Kidney tubule cell (primary cell): ENCODE results near the gene DOC2A.
"Not testable (repeated sequence)": the region's sequence is repeated elsewhere in the genome, so short reads cannot be mapped to it uniquely, and the experiment has no call there.

Experiments used
- DNase-seq: peaks from one replicate; pipeline ENCODE4 v3.0.0-alpha.2; 2018; ENCODE audit warnings: low spot score

Gene DOC2A

DNA sequence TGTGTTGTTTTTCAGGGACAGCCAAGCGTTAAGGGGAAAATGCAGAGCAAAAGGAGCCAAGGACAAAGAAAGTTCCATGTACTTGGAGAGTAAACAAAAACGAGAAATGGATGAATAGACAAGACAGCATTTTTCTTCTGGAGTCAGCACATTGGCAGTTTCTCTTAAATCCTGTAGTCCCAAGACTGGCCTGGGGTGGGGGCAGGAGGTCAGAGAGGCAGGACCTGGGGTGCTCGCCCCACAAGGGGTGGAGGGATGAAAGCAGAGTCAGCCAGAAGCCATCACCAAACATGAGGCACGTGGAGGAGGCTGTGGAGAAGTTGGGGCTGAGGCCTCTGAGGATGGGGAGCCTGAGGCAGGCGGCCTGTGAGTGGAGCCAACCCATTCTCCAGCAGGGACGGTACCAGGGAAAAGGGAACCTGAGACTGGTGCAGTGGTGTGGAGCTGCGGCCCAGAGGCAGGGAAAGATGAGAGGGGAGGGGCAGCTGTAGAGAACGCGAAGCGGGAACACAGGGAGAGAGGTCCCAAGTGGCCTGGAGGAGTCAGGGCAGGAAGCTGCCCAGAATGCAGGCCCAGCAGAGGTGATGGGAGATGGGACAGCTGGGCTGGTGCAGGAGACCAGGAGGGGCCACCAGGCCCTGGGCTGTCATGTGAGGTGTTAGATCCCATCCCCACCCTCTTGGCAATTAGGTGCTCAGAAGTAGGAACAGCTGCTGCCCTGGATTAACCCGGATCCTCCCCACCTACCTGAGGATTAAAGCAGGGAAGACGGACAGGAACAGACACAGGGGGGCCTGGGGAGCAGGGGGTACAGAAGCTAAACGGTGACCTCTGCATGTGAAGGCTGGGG lies 17.0 kb upstream of the DOC2A start:
- DNase-seq, result no peak

DNA sequence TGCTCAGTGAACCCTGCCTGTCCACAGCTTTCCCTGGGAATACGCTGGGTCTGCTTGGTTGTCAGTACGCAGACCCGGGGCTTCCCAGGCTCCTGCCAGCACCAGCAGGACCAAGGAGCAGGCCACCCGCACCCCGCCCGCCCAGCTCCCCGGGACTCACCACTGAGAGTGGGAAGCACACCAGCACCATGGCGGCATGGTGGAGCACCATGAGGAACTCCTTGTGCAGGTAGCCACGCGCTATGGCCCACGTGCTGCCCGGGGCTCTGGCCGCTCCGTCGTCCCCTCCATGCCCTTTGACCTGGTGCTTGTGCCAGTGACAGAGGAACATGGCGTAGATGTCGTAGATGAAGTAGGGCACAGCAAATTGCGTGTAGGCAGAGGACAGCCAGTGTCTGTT lies 15.6 kb upstream of the DOC2A start:
- DNase-seq, result no peak

DNA sequence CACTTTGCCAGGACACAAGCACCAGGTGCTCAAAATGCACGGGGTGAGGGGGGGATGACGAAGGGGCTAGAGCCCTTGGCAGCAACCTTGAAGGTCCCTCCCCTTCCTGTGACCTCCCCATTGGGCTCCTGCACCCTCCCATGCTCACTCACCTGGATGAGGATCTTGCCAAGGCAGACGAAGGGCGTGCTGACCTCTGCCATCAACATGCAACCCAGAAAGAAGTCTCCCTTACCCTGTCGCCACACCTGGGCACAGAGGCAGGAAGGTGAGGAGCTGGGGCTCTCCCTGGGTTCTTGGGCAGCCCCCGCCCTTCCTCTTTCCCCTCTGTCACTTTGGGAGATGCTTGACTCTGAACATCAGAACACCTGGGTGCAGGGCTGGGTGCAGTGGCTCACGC lies 14.7 kb upstream of the DOC2A start:
- no peak for DNase-seq

DNA sequence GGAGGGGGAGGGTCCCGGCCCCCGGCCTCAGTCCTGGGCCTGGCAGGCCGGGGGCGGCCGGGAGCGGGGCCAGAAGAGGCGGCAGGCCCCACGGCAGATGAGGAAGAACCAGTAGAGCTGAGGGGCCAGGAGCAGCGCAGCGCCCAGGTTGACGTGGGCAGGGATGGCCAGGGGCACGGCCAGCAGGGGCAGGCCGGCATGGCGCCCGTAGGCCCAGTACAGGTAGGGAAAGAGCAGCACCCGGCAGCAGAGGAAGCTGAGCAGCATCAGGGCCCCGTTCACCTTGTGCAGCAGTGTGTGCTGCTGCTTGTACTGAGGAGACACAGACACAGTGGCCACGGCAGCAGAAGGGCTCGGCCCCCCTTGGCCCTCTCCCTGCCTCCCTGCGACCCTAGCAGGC lies 14.3 kb upstream of the DOC2A start:
- no peak for DNase-seq

DNA sequence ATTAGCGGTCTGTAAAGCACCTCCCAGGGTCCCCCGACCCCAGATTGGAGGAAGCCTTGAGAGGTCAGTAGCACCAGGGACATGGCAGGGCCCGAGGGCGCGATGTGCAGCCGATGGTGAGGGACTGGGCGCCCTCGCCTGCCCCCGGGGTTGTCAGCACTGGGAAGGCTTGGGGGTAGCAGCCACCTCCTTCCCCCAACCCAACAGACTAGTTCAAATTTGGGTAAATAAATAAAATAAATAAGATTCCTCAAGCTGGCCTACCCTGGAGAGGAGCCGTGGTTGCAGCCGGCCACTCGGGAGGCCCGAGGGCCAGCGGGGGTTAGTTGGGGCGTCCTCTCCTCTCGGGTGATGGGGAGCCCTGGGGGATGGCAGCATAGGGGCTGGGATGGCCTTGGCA lies 13.6 kb upstream of the DOC2A start:
- DNase-seq, result no peak

DNA sequence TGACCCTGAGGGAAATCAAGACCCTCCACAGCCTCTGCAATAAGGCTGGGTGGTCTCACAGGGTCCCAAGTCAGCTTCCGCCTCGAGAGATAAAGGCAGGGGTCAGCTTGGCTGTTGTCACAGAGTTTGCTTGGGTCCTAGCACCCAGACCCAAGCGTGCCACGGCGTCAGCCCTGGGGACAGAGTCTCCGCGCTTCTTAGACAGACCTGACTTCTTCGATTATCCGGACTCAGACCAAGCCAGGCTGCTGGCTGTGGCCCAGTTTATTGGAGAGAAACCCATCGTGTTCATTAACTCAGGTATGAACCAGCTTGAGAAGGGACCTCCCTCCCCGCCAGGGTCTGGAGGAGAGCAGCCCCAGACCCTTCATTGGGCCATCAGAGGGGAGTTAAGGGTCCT lies 12.8 kb upstream of the DOC2A start:
- no peak for DNase-seq

DNA sequence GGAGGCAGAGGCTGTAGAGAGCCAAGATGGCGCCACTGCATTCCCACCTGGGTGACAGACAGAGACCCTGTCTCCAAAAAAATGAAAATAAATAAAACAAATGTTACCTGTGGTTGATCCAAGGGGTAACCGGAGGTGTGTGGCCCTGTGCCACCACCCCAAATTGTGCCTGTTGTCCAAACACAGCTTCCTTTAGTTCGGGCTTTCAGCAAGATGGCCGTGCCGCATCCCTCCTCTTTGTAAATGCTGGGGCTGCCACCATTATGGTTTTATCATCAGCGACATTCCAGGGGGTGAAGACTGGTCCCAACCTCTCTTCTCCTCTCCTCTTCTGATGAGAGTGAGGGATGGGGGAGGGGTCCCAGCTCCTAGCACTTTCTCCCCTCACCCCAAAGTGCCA lies 12.1 kb upstream of the DOC2A start, which contains the start of gene C16orf92:
C16orf92 (plus strand) TSS at position 312 of the 400 bp plus-strand sequence. CDS start 143 bp downstream, outside the sequence.
- no peak for DNase-seq

DNA sequence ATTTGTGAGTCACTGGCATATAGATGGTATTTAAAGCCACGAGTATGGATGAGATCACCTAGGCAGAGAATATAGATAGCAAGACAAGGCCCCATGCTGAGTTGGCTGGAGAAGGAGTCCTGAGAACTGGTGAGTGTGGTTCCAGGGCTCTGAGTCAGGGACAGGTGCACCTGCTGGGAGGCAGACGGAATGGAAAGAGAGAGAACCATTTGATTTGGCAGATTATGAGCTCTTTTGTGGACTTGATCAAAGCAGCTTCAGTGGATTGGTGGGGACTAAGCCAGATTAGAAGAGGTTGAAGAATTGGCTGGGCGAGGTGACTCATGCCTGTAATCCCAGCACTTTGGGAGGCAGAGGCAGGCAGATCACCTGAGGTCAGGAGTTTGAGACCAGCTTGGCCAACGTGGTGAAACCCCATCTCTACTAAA lies 7.9 kb upstream of the DOC2A start:
- peak; percentile 51 for DNase-seq

DNA sequence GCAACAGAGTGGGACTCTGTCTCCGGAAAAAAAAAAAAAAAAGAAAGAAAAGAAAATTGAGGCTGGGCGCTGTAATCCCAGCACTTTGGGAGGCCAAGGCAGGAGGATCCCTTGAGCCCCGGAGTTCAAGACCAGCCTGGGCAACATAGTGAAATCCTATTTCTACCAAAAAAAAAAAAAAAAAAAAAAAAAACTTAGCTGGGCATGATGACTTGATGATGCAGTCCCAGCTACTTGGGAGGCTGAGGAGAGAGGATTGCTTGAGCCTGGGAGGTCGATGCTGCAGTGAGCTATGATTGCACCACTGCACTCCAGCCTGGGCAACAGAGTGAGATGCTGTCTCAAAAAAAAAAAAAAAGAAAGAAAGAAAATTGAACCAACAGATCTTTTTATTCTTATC lies 7.1 kb upstream of the DOC2A start:
- not testable (repeated sequence) for DNase-seq

DNA sequence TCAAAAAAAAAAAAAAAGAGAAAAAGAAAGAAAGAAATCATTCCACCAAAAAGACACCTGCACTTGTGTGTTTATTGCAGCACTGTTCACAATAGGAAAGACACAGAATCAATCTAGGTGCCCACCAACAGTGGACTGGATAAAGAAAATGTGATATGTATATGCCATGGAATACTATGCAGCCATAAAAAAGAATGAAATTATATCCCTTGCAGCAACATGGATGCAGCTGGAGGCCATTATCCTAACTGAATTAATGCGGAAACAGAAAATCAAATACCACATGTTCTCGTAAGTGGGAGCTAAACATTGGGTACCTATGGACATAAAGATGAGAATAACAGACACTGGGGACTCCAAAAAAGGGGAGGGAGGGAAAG lies 6.4 kb upstream of the DOC2A start:
- DNase-seq, result no peak

DNA sequence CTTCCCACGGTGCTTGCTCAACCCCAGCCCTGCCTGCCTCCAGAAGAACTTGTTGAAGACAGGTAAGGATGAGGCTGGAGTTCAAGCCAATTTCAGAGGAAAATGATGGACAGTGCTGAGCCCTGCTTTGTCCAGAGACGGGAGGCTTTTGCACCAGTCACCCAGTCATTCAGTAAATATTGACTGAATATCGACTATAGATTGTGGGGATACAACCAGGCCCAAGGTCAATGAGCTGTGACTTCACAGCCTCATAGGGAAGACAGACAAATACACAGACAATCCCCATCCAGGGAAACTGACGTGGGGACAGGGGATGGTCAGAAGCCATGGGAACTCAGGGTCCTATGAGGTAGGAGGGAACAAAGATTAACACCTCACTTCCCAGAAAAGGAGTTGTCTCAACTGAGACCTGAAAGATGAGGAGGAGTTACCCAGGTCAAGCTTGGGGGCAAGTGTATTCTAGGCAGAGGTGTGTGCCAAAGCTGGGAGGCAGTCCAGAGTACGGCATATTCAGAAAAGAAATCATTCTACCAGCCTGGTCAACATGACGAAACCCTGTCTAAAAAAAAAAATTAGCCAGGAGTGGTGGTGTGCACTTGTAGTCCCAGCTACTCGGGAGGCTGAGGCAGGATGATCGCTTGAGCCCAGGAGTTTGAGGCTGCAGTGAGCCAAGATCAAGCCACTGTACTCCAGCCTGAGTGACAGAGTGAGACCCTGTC lies 5.9 kb upstream of the DOC2A start:
- no peak for DNase-seq

DNA sequence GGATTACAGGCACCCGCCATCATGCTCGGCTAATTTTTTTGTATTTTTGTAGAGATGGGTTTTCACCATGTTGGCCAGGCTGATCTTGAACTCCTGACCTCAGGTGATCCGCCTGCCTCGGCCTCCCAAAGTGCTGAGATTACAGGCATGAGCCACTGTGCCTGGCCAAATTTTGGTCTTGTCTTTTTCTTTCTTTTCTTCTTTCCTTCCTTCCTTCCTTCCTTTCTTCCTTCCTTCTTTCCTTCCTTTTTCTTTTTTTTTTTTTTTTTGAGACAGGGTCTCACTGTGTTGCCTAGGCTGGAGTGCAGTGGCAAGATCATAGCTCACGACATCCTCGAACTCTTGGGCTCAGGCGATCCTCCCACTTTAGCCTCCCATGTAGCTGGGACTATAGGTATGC lies 4.6 kb upstream of the DOC2A start:
- not testable (repeated sequence) for DNase-seq

DNA sequence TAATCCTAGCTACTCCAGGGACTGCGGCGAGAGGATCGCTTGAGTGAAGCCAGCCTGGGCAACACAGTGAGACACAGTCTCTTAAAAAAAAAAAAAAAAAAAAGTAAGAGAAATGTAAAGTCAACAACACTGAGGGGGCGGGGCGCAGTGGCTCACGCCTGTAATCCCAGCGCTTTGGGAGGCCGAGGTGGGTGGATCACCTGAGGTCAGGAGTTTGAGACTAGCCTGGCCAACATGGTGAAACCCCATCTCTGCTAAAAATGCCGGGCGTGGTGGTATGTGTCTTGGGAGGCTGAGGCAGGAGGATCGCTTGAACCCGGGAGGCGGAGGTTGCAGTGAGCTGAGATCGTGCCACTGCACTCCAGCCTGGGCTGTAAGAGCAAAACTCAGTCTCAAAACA lies 1.8 kb upstream of the DOC2A start:
- not testable (repeated sequence) for DNase-seq

DNA sequence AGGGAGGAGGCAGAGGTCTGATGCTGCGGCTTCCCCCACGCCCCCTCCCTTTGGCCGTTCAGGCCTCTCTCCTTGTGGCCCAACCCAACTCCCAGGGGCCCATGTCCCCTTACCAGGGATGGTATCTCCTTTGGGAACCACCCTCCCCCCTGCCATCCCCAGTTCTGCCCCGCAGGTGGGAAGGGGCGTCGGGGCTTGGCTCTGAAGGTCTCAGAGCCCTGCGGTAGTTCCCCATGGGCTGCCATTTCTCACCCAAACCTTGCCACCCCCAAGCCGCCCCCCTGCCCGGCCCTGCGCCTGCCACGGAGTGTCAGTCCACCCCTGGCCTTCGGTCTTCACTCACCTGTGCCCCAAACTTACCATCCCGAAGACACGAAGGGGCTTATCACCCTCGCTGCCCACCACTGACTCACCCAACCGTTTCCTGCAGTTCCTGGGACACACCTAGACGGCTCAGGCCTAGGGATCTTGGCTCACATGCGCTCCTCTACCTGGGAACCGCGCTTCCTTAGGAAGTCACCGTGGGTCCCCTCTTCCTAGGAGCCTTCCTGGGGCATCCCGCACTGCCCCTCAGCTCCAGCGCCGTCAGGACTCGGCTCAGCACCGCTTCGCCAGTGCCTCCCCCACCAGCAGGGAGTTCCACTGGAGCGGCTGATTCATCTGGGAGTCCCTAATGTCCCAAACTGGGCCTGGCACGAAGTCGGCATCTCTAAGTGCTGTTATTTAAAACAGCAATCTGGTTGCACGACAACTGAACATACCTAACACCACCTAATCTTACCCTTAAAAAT lies 1.1 kb upstream of the DOC2A start:
- DNase-seq, result no peak

DNA sequence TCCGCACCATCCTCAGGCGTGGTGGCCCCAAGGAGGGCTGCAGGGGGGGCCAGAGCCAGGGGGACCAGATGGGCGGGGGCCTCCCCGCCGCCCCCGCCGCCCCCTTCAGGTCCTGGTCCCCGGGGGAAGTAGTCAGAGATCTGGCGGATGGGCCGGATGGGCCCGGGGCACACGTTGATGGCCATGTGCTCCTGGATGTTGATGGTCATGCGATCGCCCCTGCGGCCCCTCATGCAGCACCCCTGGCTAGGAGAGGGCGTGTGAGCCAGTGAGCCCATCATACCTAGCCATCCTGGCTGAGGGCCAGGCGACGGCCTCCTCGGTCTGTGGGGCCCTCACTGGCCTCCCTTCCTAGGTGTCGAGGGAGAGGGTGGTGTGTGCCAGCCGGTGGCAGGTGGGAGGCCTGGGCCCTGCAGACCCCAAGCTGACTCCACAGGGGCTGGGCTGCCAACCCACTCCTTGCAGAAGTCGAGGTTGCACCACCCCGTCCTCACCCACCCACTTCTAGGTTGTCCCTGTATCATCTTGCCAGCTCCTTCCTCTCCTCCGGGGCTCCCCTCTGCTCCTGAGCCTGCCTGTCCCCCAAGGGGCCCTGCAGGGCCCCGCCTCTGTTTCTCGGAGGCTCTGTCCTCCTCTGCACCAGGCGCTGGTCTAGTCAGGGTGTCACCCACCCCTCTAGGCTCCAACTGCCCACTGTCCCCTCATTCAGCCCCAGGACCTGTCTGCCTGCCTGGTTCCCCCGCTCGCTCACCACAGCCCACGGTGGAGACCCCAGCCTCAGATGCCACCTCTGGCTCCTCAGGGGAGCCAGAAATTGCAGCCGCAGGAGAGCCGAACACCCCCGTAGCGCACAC lies 610 bp downstream of the DOC2A start:
- no peak for DNase-seq

DNA sequence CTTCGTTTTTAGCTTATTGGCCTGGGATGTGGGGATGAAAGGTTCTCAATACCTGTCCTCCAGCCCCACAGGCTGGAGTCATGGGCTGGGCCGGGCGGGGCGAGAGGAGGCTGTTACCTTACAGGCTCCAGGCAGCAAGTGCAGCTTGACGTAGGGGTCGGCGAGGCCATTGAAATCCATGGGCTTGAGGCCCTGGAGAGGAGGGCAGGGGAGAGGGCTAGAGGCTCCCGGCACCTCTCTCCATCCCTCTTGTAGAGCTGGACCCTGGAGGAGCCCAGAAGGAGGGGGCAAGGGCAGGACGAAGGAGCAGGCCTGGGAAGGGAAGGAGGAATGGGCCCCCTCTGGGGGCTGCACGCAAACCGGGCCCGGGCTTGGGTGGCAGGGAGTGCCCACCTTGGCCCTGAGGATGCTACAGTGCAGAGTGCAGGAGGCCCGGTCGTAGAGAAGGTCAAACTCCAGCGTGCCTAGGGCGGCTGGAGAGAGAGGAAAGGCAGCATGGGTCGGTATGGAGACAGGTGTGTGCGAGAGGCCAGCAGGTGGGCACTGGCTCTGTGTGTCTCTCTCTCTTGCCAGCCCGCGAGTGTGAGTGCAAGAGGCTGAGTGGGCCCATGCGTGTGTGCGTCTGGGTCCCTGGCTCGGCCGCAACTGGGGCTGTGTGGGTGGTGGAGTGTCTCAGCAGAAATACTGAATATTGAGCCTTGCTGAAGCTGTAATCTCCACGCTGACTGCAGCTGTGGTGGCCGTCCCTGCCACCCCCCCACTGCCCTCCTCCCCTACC lies 1.6 kb downstream of the DOC2A start:
- no peak for DNase-seq

DNA sequence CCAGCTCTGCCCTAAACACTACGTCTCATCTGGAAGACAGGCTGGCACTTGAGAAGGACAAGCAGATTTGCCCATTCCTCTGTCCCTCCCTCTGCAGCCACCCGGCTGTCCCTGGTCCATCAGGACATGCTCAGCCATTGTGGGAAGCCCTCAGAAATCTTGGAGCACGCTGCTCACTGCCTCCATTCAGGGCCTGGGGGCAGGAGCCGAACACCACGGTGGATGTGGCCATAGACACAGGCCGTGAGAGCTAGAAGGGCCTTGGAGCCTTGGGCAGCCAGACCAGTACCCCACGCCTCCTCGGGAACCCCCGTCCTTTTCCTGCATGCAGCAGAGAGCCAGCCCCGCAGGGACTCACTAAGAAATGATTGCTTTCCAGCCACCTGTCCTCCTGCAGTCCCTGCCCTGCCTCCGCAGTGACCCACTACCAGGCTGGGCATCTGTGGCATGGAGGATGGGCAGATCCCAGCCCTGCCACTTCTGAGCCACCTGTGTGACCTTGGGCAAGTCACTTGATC lies 3.4 kb downstream of the DOC2A start:
- no peak for DNase-seq

DNA sequence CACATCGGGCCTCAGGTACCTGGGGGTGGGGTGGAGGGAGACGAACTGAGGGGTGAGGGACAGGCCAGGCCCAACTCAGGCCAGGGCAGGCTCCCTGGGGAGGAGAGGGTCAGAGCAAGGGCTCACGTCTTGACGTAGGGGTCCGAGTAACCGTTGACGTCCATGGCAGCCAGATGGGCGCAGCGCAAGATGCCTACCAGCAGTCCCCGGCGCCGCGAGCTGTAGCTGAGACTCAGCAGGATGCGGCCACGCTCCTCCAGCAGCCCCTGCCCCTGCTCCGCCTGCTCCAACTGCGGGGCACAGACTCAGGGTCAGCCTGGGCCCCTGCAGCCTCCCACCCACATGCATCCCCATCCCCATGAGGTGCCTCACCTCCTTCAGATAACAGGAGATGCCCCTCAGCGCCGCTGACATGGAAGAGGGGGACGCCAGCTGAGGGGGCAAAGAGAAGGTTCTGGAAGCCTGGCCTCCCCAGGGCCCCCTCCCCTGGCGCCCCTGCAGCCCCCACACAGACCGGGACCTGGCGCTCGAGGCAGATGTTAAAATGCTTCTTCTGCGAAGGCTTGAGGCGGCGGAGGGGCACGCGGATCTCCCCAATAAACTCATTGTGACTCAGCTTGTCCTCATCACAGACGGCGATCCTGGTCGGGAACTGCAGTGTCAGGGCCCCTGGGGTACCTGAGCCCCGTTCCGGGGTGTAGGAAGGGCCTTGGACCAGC lies 4.0 kb downstream of the DOC2A start:
- DNase-seq, result no peak

DNA sequence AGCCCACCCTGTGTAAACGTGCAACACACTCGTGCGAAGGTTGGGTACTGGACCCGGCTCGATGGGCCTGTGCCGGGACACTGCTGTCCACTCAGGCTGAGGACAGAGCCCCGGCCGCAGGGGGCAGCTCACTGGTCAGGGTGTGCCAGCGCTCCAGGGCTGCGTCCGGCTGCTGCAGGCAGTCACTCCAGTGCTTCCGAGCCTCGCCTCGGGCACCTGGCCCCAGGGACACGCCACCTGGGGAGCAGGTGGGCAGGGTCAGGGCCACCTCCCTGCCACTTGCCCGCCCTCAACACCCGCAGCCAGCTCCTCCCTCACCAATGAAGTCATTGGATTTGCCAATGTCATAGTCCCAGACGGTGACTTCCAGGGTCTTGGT lies 4.7 kb downstream of the DOC2A start:
- no peak for DNase-seq
